H54 (cell line): ENCODE data around the gene CD6.

ENCODE experiments used
- DNase-seq: peaks from one replicate; pipeline ENCODE4 v3.0.0; 2011; ENCODE audit warnings: low spot score, mixed read lengths; ENCODE audit not compliant: insufficient read length
- FAIRE-seq: peaks from 3 replicates; lab custom pipeline; 2011; peaks lifted over from hg19 to GRCh38; lab: Jason Lieb, UNC
- POLR2A ChIP-seq: IDR thresholded peaks from 2 replicates; pipeline ENCODE4 v1.6.1; 2011; ENCODE audit warnings: low read depth, mild to moderate bottlenecking, low read length

Gene CD6, protein sequence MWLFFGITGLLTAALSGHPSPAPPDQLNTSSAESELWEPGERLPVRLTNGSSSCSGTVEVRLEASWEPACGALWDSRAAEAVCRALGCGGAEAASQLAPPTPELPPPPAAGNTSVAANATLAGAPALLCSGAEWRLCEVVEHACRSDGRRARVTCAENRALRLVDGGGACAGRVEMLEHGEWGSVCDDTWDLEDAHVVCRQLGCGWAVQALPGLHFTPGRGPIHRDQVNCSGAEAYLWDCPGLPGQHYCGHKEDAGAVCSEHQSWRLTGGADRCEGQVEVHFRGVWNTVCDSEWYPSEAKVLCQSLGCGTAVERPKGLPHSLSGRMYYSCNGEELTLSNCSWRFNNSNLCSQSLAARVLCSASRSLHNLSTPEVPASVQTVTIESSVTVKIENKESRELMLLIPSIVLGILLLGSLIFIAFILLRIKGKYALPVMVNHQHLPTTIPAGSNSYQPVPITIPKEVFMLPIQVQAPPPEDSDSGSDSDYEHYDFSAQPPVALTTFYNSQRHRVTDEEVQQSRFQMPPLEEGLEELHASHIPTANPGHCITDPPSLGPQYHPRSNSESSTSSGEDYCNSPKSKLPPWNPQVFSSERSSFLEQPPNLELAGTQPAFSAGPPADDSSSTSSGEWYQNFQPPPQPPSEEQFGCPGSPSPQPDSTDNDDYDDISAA

DNA sequence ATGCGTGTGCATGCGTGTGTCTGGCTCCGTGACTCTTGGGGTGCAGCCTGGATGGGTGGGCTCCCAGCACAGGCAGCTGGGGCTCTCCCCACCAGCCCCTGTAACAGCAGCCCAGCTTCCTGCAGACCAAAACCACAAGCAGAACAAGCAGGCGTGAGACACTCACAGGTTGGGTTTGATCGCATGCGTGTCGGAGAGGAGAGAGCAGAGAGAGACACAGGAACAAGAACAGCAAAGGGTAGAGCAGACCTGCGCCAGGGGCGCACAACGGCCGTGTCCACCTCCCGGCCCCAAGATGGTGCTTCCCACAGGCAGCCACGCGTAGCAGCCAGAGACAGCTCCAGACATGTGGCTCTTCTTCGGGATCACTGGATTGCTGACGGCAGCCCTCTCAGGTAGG is at the start of gene CD6:
Gene CD6 (plus strand): TSS at position 161 of the 400 bp plus-strand sequence. CDS start 186 bp downstream, at position 347.
- DNase-seq (no peak), FAIRE-seq (no peak)
- no peak for TF ChIP-seq POLR2A

DNA sequence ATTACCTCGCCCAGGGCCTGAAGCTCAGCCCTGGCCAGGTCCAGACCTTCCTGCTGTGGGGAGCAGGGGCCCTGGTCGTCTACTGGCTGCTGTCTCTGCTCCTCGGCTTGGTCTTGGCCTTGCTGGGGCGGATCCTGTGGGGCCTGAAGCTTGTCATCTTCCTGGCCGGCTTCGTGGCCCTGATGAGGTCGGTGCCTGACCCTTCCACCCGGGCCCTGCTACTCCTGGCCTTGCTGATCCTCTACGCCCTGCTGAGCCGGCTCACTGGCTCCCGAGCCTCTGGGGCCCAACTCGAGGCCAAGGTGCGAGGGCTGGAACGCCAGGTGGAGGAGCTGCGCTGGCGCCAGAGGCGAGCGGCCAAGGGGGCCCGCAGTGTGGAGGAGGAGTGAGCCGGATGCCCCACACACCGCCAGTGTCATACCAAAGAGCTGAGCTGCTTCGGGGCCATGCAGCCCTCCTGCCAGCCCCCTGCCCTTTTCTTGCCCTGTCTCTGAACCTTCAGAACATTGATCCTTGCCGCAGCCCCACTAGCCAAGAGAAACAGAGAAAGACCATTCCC is 49.6 kb upstream of the CD6 start:
- TF ChIP-seq POLR2A = no peak
- DNase-seq = no peak
- FAIRE-seq = no peak

DNA sequence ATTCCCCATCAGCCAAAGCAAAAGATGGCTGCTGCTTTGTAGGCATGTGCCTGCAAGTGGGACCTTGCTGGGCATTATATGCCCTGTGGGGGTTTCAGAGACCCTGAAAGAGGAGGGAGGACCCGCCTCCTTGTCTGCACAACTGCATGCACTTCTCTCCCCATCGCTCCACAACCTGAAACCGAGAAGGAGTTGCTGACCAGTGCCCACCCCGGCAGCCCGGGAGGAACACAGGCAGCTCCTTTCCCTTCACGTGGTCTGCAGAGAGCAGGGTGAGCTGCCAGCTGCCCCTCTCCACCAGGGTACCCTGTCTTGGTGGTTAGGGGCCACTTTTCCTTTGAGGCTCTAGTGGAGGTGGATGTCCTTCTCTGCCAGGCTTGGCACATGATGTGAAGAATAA is 48.6 kb upstream of the CD6 start:
- FAIRE-seq (no peak), DNase-seq (no peak)
- TF ChIP-seq POLR2A = no peak

DNA sequence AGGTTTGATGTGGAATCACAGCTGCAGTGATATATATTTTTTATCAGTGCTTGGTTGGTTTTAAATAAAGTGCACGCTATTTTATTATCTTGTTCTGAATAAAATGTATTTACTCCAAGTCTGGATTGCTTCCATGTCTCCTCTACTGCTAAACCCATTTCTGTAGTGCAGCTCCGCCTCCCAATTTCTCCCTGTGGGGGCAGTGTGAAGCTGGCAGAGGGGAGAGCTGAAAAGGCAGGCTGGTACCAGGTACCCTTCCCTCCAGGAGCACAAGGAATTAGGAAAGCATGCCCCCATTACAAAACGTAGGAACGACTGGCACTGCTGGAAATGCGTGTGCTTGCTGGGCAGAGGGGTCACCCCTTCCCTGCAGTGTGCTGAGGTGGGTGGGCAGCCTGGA is 48.2 kb upstream of the CD6 start:
- DNase-seq = no peak
- TF ChIP-seq POLR2A = no peak
- FAIRE-seq = no peak

DNA sequence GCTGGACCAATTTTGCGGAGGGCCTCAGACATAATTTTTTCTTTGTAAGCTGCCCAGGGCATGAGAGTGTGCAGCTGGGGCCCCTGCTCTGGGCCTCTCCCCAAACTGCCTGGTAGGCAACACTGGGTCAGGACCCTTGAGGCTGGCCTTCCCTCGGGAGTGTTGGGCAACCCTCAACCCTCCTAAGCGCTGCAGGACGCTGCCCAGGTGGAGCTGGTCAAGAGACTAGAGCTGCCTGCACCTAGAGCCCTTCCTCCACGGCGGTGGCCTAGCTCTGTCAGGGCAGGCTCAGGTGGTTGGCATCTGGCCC is 47.7 kb upstream of the CD6 start:
- DNase-seq (no peak), FAIRE-seq (no peak)
- TF ChIP-seq POLR2A = no peak

DNA sequence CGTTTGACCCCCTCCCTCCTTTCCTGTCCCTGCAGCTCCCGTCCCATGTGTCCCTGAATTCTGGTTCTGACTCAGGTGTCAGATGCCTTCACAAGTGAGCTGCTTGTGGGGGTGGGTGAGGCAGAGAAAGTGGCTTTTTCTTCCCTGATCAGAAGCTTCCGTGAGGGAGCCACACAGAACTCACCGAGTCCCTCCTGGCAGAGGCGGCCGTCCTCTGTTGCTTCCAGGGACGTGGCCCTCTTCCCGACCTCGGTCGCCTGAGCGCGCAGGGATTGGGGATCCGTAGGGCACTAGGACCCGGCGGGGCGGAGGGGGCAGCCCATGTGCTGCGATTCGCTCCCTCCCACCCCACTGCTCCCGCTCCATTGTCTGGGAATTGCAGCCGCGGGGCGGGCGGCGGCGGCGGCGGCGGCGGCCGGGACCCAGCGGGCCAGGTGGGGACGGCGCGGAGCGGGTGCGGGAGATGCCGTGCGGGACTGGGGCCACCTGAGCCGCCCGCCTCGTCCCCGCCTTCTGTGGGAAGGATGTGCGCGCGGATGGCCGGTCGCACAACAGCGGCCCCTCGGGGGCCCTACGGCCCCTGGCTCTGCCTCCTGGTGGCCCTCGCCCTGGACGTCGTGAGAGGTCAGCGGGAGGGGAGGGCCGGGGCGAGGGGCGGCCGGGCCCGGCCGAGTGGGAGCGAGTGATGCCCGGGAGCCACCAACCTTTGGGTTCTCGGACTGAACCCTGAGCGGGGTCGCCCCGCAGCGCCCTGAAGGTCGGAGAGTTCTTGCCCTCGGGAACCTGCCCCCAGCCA is 47.2 kb upstream of the CD6 start, which contains the start of gene TMEM132A:
Gene TMEM132A (plus strand): TSS at position 351 of the 796 bp plus-strand sequence. CDS start 174 bp downstream, at position 525.
- DNase-seq (peak; percentile 95), FAIRE-seq (no peak)
- peak; percentile 48; the same call in 1 of the 2 replicates for TF ChIP-seq POLR2A

DNA sequence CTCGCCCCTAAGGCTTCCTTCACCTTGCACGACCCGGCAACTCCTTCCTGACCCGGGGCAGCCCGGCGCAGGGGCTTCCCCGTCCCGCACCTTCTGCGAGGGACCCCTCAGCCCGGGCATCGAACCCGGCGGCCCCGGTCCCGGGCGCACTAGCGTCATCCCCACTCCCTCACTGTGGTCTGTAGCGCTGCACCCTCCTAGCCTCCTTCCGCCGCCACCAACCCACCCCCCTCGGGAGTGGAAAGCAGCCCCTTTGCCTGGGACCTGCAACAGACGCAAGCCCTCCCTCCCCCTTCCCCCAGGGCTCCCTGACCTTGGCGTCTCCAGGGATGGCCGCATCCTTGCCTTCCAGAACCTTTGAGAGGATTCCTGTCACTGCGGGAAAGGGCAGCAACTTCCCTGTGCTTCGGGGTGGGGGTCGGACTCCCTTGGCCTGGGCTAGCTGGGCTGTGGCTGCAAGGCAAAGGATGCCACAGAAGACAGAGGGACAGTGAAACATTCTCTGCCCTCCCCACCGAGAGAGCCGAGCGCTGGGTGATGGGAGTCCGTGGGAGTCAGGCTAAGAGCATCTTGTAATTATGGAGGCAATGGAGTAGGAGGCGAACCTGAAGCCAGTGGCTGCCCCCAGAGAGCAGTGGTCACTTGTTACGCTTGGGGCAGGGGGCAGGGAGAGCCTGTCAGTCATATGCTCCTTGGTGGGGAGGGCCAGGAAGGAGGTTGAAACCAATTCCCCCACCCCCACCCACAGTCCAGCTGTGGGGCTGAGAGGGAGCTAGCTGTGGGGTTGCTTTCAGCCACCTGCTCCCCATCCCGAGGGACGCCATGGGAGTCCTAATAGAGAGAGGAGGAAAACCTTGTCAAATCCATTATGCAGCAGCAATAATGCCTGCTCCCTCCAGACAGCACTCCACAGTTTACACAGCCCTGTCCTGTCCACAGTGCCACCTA is 46.3 kb upstream of the CD6 start:
- FAIRE-seq (no peak), DNase-seq (no peak)
- TF ChIP-seq POLR2A = no peak

DNA sequence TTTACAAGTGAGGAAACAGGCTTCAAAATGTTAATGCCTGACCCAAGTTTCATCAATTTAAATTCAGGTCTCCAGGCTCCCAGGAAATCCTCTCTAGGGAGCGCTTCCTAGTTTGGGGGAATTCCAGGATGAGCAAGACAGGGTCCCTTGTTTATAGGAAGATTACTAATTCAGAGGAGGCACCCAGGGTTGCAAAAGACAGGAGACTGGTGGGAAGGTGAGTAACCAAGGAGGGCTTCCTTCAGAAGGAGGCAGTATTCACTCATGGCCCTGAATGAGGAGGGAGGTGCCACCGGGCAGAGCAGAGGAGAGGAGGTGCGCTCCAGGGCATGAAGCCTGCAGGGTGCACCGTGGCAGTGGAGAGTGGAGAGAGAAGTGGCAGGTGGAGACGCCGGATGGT is 45.6 kb upstream of the CD6 start:
- FAIRE-seq (no peak), DNase-seq (peak; percentile 95)
- TF ChIP-seq POLR2A = no peak

DNA sequence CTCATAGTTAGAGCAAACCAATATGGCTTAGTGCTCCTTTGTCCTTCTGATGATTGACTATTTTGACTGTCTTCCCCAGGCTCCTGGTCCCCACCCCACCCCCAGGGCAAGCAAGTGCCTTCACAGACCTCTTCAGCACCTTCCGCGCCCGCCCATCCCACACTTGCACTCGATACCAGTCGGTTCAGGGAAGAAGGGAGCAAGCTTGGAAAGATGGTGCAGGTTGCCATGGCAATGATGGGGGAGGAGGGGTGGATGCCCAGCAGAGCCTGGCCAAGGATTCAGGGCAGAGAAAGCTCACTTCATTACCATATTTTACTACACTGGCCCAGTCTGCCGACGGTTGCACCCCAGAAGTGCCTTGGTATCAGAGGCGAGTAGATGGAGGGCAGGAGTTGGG is 45.0 kb upstream of the CD6 start:
- no peak for TF ChIP-seq POLR2A
- no peak for DNase-seq
- FAIRE-seq = no peak

DNA sequence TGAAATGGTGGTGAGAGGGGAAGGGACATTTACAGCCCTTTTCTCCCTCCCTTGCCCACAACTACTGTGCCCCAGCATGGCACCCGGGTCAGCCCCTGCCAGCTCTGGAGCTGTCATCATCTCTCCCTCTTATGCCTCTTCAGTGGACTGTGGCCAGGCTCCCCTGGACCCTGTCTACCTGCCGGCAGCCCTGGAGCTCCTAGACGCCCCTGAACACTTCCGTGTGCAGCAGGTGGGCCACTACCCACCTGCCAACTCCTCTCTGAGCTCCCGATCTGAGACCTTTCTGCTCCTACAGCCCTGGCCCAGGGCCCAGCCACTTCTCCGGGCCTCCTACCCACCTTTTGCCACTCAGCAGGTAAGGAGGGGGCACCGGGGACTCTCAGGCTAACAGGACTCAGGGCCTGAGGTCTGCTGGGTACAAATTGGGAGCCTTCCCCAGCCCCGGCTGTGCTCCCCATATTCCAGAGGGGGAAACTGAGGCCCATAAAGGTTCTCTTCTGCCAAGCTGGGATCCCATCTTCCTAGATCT is 44.4 kb upstream of the CD6 start:
- no peak for TF ChIP-seq POLR2A
- no peak for FAIRE-seq
- DNase-seq = no peak

DNA sequence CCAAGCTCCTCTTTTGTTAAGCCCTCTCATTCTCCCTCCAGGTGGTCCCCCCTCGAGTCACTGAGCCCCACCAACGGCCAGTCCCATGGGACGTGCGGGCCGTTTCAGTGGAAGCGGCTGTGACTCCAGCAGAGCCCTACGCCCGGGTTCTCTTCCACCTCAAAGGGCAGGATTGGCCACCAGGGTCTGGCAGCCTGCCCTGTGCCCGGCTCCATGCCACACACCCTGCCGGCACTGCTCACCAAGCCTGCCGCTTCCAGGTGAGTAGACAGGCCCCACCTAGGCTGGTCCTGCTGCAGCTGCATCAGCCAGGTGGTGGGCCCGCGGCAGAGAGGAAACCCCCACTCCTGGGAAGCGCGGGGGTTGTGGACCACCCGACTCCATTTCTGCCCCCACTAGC is 43.9 kb upstream of the CD6 start:
- DNase-seq (no peak), FAIRE-seq (no peak)
- TF ChIP-seq POLR2A = no peak

DNA sequence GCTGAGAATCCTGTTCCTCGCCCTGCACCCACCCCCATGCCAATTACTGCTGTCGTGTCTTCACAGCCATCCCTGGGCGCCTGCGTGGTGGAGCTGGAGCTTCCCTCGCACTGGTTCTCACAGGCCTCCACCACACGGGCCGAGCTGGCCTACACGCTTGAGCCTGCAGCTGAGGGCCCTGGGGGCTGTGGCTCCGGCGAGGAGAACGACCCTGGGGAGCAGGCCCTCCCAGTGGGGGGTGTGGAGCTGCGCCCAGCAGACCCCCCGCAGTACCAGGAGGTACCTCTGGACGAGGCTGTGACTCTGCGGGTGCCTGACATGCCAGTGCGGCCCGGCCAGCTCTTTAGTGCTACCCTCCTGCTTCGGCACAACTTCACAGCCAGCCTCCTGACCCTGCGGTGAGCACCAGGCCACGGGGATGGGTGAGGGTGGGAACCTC is 42.9 kb upstream of the CD6 start:
- TF ChIP-seq POLR2A = no peak
- FAIRE-seq = no peak
- DNase-seq = no peak

DNA sequence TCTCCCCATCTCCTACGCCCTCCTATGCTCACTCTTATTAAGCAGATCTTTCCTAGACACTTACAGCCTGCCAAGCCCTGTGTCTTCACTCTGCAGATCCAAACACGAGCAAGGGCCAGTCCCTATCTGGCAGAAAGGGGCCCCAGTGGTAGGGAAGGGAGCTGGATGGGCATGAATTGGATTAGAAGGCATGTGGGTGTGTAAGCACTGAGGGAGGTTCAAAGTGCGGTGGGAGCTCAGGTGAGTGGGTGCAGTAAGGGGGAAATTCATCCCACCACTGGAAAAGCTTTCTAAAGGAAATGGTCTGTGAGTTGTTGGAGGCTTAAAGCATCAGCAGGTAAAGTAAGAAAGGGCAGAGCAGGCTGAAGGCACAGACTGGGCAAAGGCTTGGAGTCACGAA is 41.7 kb upstream of the CD6 start:
- DNase-seq (no peak), FAIRE-seq (no peak)
- TF ChIP-seq POLR2A = no peak
